Stimulated activated CD4-positive, alpha-beta T cell treated with anti-CD3 and anti-CD28 coated beads, Interleukin-1b, Interleukin-23, amount 100 ng/mL, for 24 hours (primary cell): ENCODE data around the gene CPNE1.
"Not testable (repeated sequence)": the region's sequence is repeated elsewhere in the genome, so short reads cannot be mapped to it uniquely, and the experiment has no call there.

Experiments
- DNase-seq, 4 experiments: peaks; one replicate each; pipeline ENCODE4 v3.0.0-alpha.2; 2020; ENCODE audit warnings: low read depth in 4 of 4, low spot score in 1 of 4

The CPNE1 gene

GRCh38 chr20:35664466-35665206, at the start of gene CPNE1, which contains the start of gene RBM12:
Gene CPNE1 (minus strand): TSS chr20:35664900. CDS start chr20:35632923, 31,977 bp downstream.
Gene RBM12 (minus strand): TSS chr20:35664900. CDS start chr20:35655322, 9,578 bp downstream.
- peak; percentile 77 to 90 (median 81) for DNase-seq

- no peak for DNase-seq
Observed at GRCh38 chr20:35714127-35714526, 49.4 kb upstream of the CPNE1 start.

- DNase-seq, result not testable (repeated sequence)
Observed at GRCh38 chr20:35713120-35713519, 48.4 kb upstream of the CPNE1 start.

- no peak for DNase-seq
Observed at GRCh38 chr20:35711588-35712209, 47.0 kb upstream of the CPNE1 start.

GRCh38 chr20:35710884-35711587, 46.3 kb upstream of the CPNE1 start:
- DNase-seq, result no peak

- DNase-seq, result no peak
Observed at GRCh38 chr20:35710039-35710438, 45.3 kb upstream of the CPNE1 start.

GRCh38 chr20:35709259-35709658, 44.6 kb upstream of the CPNE1 start:
- DNase-seq, result no peak

- DNase-seq, result no peak
Observed at GRCh38 chr20:35708502-35708901, 43.8 kb upstream of the CPNE1 start.

GRCh38 chr20:35706591-35707529, 42.2 kb upstream of the CPNE1 start:
- not testable (repeated sequence) for DNase-seq

GRCh38 chr20:35705894-35706293, 41.2 kb upstream of the CPNE1 start:
- DNase-seq, result not testable (repeated sequence)

GRCh38 chr20:35704514-35705261, 40.0 kb upstream of the CPNE1 start:
- no peak for DNase-seq

- no peak for DNase-seq
Observed at GRCh38 chr20:35702824-35703695, 38.4 kb upstream of the CPNE1 start.

GRCh38 chr20:35702051-35702823, 37.5 kb upstream of the CPNE1 start:
- no peak for DNase-seq

- DNase-seq, result no peak
Observed at GRCh38 chr20:35700625-35701148, 36.0 kb upstream of the CPNE1 start.

GRCh38 chr20:35699957-35700624, 35.4 kb upstream of the CPNE1 start:
- no peak for DNase-seq

GRCh38 chr20:35699127-35699956, 34.6 kb upstream of the CPNE1 start, which contains the start of the genes NFS1 and ROMO1:
Gene NFS1 (minus strand): TSS chr20:35699352. CDS start chr20:35699288, 64 bp downstream.
Gene ROMO1 (plus strand): TSS chr20:35699405. CDS start chr20:35699633, 228 bp downstream.
- DNase-seq, result peak; percentile 72 to 81 (median 80)
